HG03135 (cell line): ENCODE results near the gene ATRNL1.
"Not testable (repeated sequence)": the region's sequence is repeated elsewhere in the genome, so short reads cannot be mapped to it uniquely, and the experiment has no call there.

Experiments used
- ATAC-seq: cut with Tn5 transposase; IDR thresholded peaks from one replicate; pipeline ENCODE4 v1.9.1; 2021; ENCODE audit warnings: mild to moderate bottlenecking, moderate library complexity; ENCODE audit not compliant: unreplicated experiment

ATRNL1 gene

GRCh38 chr10:115209133-115209532, 116.0 kb downstream of the ATRNL1 start:
- no peak for ATAC-seq

- no peak for ATAC-seq
Measured at GRCh38 chr10:115214829-115215228, 121.7 kb downstream of the ATRNL1 start.

DNA sequence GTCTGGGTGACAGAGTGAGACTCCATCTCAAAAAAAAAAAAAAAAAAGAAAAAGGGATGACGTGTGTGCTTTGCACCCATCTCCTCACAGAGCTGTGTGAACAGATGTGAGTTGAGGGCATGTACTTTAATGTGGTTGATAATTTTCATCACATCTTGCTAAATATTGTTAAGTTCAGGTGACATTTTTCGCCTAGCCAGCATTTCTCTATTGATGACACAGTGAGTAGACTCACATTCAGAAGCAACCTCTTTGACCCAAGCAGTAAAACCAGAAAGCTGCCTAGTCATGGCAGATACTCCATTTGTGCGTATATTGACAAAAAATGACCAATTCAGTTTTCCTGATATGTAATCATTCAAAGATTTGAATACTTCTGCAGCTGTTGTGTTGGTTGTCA, 126.0 kb downstream of the ATRNL1 start:
- ATAC-seq: no peak

DNA sequence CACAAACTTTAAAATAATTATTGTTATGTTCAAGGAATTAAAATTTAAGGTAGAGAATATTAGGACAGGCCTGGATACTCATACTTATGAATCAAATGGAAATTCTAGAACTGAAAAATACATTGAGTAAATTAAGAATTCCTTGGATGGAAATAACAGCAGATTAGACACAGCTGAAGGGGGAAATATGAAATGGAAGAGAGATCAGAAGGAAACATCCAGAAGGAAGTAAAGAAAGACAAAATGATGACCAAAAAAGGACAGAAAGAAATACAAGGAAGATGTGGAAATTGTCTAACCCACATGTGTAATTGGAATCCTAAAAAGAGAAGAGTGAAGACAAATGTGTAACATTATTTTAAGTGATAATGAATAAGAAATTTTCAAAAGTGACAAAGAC, 128.9 kb downstream of the ATRNL1 start:
- no peak for ATAC-seq

- ATAC-seq: no peak
Measured at GRCh38 chr10:115239761-115240160, 146.6 kb downstream of the ATRNL1 start.

GRCh38 chr10:115250784-115251183, 157.6 kb downstream of the ATRNL1 start:
- ATAC-seq: no peak

GRCh38 chr10:115253765-115254164, 160.6 kb downstream of the ATRNL1 start:
- not testable (repeated sequence) for ATAC-seq

- no peak for ATAC-seq
Measured at GRCh38 chr10:115272482-115272881, 179.3 kb downstream of the ATRNL1 start.

GRCh38 chr10:115278294-115278693, 185.1 kb downstream of the ATRNL1 start:
- no peak for ATAC-seq

DNA sequence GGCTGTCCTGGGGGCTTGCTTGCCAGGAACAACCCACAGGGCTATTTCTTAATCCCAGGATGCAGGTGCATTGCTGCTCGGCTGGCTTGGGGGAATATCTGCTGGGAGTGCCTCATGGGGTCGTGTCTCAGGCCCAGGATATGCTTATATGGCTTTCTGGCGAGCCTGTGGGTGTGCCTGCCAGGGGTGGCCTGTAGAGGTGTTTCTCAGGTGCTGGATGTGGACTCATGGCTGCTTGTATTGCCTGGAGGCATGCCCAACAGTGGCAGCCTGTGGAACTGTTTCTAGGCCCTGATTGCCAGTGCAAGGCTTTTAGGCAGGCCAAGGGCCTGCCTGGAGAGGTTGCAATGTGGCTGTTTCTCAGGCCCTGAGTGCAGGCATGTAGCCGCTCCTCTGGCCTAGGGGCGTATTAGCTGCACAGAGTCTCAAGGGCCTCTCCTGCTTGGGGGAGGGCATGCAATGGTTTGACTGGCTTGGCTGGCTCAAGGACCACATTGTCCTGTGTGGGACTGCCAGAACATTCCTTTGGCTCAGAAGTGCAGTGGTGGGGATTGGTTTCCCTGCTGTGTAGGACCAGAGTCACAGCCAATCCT, 202.1 kb downstream of the ATRNL1 start:
- ATAC-seq: no peak

DNA sequence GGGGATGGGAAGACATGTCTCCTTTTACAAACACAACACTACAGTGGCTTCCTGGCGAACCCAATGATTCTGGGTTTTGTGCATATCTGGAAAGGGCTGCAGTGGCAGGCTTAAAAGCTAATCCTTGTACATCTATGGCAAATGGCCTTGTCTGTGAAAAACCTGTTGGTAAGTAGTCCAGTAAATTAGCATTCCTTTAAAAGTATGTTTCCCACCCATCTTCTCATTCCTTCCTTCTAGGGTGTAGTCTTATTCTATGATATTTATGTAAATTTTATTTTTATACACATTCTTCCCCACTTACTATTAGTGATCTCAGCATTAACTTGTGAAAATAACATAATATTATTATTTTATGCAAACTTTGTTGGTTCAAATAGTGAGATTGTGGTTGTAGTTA, 206.9 kb downstream of the ATRNL1 start:
- ATAC-seq: no peak

DNA sequence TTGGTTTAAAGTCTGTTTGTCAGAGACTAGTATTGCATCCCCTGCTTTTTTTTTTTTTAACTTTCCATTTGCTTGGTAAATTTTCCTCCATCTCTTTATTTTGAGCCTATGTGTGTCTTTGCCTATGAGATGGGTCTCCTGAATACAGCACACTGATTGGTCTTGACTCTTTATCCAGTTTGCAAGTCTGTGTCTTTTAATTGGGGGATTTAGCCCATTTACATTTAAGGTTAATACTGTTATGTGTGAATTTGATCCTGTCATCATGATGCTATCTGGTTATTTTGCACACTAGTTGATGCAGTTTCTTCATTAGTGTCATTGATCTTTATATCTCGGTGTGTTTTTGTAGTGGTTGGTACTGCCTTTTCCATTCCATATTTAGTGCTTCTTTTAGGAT, 226.5 kb downstream of the ATRNL1 start:
- not testable (repeated sequence) for ATAC-seq

GRCh38 chr10:115321360-115321759, 228.2 kb downstream of the ATRNL1 start:
- ATAC-seq: peak; percentile 60

DNA sequence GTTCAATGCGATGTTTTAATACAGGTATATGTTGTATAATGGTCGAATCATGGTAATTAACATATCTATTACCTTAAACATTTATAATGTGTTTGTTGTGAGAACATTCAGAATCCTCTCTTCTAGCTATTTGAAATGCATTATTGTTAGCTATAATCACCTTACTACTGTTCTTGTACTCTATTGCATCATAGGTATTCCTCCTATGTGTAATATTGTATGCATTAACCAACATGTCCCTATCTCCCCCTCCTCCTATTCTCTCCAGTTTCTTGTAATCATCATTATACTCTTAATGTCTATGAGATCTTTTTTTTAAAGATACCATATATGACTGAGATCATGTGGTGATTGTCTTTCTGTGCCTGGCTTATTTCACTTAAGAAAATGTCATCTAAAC, 235.2 kb downstream of the ATRNL1 start:
- ATAC-seq: no peak

DNA sequence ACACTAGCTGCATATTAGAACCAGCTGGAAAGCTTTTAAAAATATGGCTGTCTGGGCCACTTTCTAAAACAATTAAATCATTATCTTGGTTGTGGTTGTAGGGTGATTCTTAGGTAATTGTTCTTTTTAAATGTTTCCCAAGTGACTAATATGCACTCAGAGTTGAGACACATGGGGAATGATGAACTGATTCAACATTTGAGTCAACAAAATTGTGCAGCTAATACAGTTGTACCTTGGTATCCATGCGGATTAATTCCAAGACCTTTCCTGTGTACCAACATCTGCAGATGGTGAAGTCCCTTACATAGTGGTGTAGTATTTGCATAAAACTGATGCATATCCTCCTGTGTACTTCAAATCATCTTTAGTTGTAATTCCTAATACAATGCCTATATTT, 242.2 kb downstream of the ATRNL1 start:
- no peak for ATAC-seq

GRCh38 chr10:115355162-115355760, 262.1 kb downstream of the ATRNL1 start:
- no peak for ATAC-seq

DNA sequence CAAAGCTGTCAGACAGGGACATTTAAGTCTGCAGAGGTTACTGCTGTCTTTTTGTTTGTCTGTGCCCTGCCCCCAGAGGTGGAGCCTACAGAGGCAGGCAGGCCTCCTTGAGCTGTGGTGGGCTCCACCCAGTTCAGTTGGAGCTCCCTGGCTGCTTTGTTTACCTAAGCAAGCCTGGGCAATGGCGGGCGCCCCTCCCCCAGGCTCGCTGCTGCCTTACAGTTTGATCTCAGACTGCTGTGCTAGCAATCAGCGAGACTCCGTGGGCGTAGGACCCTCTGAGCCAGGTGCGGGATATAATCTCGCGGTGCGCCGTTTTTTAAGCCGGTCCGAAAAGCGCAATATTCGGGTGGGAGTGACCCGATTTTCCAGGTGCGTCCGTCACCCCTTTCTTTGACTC, 274.8 kb downstream of the ATRNL1 start:
- ATAC-seq: not testable (repeated sequence)

- ATAC-seq: no peak
Measured at GRCh38 chr10:115379064-115379463, 285.9 kb downstream of the ATRNL1 start.

GRCh38 chr10:115384665-115385064, 291.5 kb downstream of the ATRNL1 start:
- no peak for ATAC-seq

DNA sequence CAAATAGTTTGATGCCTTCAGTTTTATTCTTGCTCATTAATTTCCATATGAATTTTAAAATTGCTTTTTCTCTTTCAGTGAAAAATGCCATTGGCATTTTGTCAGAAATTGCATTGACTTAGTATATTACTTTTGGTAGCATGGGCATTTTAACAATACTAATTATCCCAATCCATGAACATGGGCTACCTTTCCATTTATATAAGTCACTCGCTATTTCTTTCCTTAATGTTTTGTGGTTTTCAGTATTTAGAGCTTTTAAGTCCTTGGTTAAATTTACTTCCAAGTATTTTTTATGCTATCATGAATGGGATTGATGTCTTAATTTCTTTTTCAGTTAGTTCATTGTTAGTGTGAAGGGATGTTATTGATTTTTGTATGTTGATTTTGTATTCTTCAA, 297.4 kb downstream of the ATRNL1 start:
- no peak for ATAC-seq

GRCh38 chr10:115398026-115398425, 304.9 kb downstream of the ATRNL1 start:
- no peak for ATAC-seq

GRCh38 chr10:115402699-115403098, 309.5 kb downstream of the ATRNL1 start:
- ATAC-seq: no peak

- not testable (repeated sequence) for ATAC-seq
Measured at GRCh38 chr10:115405838-115406237, 312.7 kb downstream of the ATRNL1 start.
